ENCODE results near the gene SETBP1.
A peak's percentile ranks its signal among the peaks of the same experiment; 100 is the strongest.

Gene SETBP1

GRCh38 chr18:44733069-44733753 lies 52.5 kb downstream of the SETBP1 start:
- DNase-seq, result no peak

- DNase-seq, result no peak
These were observed 53.2 kb downstream of the SETBP1 start for GRCh38 chr18:44733754-44734465.

- no peak for DNase-seq
These were observed 54.4 kb downstream of the SETBP1 start for GRCh38 chr18:44735096-44735495.

- no peak for DNase-seq
These were observed 56.1 kb downstream of the SETBP1 start for GRCh38 chr18:44736664-44737380.

- DNase-seq, result no peak
These were observed 56.9 kb downstream of the SETBP1 start for GRCh38 chr18:44737623-44738022.

GRCh38 chr18:44740000-44740399 lies 59.3 kb downstream of the SETBP1 start:
- no peak for DNase-seq

- peak; percentile 76 for DNase-seq
These were observed 60.4 kb downstream of the SETBP1 start for GRCh38 chr18:44741085-44741484.

GRCh38 chr18:44741511-44741910 lies 60.8 kb downstream of the SETBP1 start:
- DNase-seq, result peak; percentile 76

GRCh38 chr18:44742126-44742525 lies 61.4 kb downstream of the SETBP1 start:
- DNase-seq, result no peak

- DNase-seq, result peak; percentile 99
These were observed 62.1 kb downstream of the SETBP1 start for GRCh38 chr18:44742718-44743311.

- peak; percentile 81 for DNase-seq
These were observed 62.9 kb downstream of the SETBP1 start for GRCh38 chr18:44743631-44744030.

GRCh38 chr18:44744161-44745121 lies 63.8 kb downstream of the SETBP1 start:
- peak; percentile 91 for DNase-seq

- DNase-seq, result no peak
These were observed 66.5 kb downstream of the SETBP1 start for GRCh38 chr18:44747157-44747556.

GRCh38 chr18:44748582-44748981 lies 67.9 kb downstream of the SETBP1 start:
- DNase-seq, result no peak

- no peak for DNase-seq
These were observed 70.1 kb downstream of the SETBP1 start for GRCh38 chr18:44750774-44751173.

GRCh38 chr18:44754567-44754966 lies 73.9 kb downstream of the SETBP1 start:
- no peak for DNase-seq

- DNase-seq, result no peak
These were observed 78.4 kb downstream of the SETBP1 start for GRCh38 chr18:44758861-44759631.

- no peak for DNase-seq
These were observed 79.2 kb downstream of the SETBP1 start for GRCh38 chr18:44759925-44760342.

- DNase-seq, result no peak
These were observed 81.1 kb downstream of the SETBP1 start for GRCh38 chr18:44761812-44762211.

- DNase-seq, result no peak
These were observed 82.6 kb downstream of the SETBP1 start for GRCh38 chr18:44763327-44763726.

GRCh38 chr18:44764863-44765262 lies 84.2 kb downstream of the SETBP1 start:
- no peak for DNase-seq

Measured in NCI-H1092 treated with DMSO at 0.1 percent for 48 hours (cell line).